Measurements from ENCODE around the gene JPH2. TPM values are rescaled to one million over a fixed set of nuclear protein-coding genes. Genes with fewer than 3 reads are reported as not detected.

JPH2 gene
- polyA plus RNA-seq, 1 experiment, result 14.7 TPM

DNA sequence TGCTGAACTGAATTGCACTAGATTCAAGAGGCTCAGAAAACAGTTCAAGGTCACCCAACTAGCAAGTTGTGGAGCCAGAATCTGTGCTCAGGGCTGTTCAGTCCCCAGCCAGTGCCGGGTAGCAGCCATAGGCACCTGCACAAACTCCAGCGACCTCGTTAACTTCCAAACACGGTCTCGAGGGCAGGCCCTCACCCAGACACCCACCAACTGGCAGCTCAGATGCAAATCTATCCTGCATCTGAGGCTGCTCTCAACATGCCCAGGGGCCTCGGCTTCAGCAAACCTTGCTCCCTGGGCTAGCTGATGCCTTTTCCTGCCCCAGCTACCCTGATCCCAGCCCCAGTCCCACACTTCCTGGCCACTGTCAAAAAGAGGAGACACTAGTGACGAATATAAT is 3.7 kb downstream of the JPH2 start:
- no peak overlapping the region for H3K4me3 ChIP-seq (ENCODE audit: low read depth, low read length)
- CTCF ChIA-PET, result interaction anchor here (0.8 to 2.2 kb wide), 2 partner anchors 52 to 67 kb away, joined by 5 to 10 read pairs; no protein-coding TSS in a partner anchor

DNA sequence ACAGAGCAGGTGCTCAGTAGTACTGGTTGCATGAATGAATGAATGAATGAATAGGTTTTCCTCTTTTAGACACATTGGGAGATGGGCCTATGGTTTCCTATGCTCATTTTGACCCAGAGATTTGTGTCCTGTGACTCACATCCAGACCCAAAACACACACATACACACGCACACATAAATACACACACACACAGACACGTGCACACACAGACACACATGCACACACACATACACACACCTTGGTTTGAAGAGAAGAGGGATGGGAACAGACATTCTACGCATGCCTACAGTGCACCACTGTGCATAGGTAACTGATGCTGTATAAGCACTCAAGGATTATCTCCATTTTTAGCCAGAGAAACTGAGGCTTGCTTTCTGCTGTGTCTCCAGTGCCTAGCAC is 4.1 kb downstream of the JPH2 start:
- Histone ChIP-seq H3K4me3 (ENCODE audit: low read depth, low read length) (no peak overlapping the region), H3K36me3 (ENCODE audit: control insufficient read depth, insufficient read depth, low read length) (no peaks in the 10 kb centered on the region), H3K27me3 (ENCODE audit: control insufficient read depth, insufficient read depth, low read length) (no peaks in the 10 kb centered on the region)
- ChIA-PET CTCF (no interaction called here), POLR2A (no interaction called here)
- TF ChIP-seq, protein P1, sequence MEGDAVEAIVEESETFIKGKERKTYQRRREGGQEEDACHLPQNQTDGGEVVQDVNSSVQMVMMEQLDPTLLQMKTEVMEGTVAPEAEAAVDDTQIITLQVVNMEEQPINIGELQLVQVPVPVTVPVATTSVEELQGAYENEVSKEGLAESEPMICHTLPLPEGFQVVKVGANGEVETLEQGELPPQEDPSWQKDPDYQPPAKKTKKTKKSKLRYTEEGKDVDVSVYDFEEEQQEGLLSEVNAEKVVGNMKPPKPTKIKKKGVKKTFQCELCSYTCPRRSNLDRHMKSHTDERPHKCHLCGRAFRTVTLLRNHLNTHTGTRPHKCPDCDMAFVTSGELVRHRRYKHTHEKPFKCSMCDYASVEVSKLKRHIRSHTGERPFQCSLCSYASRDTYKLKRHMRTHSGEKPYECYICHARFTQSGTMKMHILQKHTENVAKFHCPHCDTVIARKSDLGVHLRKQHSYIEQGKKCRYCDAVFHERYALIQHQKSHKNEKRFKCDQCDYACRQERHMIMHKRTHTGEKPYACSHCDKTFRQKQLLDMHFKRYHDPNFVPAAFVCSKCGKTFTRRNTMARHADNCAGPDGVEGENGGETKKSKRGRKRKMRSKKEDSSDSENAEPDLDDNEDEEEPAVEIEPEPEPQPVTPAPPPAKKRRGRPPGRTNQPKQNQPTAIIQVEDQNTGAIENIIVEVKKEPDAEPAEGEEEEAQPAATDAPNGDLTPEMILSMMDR (IDR thresholded peaks at IDR 0.05; ENCODE audit: insufficient read depth, low read depth, low read length), result no peak
- DNase-seq (ENCODE audit: low read depth), result no peak

More for the DNA sequence above, 3.7 kb downstream of the JPH2 start:
- Histone ChIP-seq H3K27me3 (ENCODE audit: control insufficient read depth, insufficient read depth, low read length) (no peaks in the 10 kb centered on the region), H3K36me3 (ENCODE audit: control insufficient read depth, insufficient read depth, low read length) (no peaks in the 10 kb centered on the region)
- POLR2A ChIA-PET, result no interaction called here
- TF ChIP-seq, protein P1 (IDR thresholded peaks at IDR 0.05; ENCODE audit: insufficient read depth, low read depth, low read length), result no peak
- DNase-seq (ENCODE audit: low read depth), result no peak

DNA sequence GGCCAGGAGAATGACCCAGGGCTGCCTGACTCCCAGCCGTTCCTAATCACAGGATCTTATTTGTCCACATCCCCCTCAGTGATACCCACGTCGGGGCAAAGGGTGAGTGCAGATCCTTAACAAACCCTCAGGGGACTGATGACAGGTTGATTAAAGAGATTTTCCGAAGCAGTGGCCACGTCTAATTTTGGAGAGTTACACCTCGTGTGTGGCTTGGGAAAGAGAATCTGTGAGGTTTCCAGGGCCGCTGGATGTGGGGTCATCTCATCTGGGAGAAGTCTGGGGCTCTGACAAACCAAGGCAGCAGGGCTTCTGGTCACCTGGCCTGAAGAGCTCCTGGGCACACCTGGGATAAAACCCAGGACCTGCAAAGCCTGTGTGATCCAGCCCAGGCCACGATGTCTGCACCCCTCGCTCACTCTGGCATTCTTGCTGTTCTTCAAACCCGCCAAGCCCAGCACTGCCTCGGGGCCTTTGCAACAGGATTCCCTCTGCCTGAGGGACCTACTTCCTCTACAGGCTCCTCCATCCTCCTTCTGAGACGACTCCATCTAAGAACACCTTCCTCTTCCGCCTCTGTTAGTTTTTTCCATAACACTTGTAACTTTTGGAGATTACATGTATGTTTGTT is 4.7 kb downstream of the JPH2 start:
- POLR2A ChIA-PET, result no interaction called here

DNA sequence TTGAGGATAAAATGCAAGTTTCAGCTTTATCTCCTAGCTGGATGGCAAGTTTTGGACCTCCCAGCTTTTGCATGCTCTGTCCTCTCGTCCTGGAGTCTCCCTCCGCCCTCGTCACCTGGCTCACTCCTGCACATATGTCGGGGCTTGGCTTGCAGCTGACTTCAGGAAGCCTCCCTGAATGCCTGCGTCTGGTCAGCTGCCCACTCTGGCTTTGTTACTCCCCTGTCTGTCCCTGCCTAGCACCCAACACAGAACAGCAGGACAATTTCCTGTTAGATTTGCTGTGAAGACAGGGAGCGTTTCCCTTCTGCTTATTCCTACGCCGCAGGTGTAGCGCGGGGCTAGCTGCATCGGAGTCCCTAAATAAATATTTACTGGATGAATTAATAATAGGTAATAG is 5.4 kb downstream of the JPH2 start:
- no peak for DNase-seq (ENCODE audit: low read depth)
- TF ChIP-seq, protein P1 (IDR thresholded peaks at IDR 0.05; ENCODE audit: insufficient read depth, low read depth, low read length), result no peak
- no peak overlapping the region for H3K4me3 ChIP-seq (ENCODE audit: low read depth, low read length)
- no peaks in the 10 kb centered on the region for H3K36me3 ChIP-seq (ENCODE audit: control insufficient read depth, insufficient read depth, low read length)
- no peaks in the 10 kb centered on the region for H3K27me3 ChIP-seq (ENCODE audit: control insufficient read depth, insufficient read depth, low read length)
- POLR2A ChIA-PET, result no interaction called here
- CTCF ChIA-PET, result interaction anchor here (1.6 to 2.3 kb wide), 2 partner anchors 8 to 65 kb away, joined by 5 to 10 read pairs; no protein-coding TSS in a partner anchor

More for the DNA sequence above, 4.7 kb downstream of the JPH2 start:
- H3K27me3 ChIP-seq (ENCODE audit: control insufficient read depth, insufficient read depth, low read length), result no peaks in the 10 kb centered on the region
- no peaks in the 10 kb centered on the region for H3K36me3 ChIP-seq (ENCODE audit: control insufficient read depth, insufficient read depth, low read length)
- CTCF ChIA-PET, result interaction anchor here (1.6 kb wide), 1 partner anchor 8 kb away, joined by 5 read pairs; no protein-coding TSS in a partner anchor
- no peak for DNase-seq (ENCODE audit: low read depth)
- TF ChIP-seq, protein P1 (IDR thresholded peaks at IDR 0.05; ENCODE audit: insufficient read depth, low read depth, low read length), result no peak
- no peak overlapping the region for H3K4me3 ChIP-seq (ENCODE audit: low read depth, low read length)

DNA sequence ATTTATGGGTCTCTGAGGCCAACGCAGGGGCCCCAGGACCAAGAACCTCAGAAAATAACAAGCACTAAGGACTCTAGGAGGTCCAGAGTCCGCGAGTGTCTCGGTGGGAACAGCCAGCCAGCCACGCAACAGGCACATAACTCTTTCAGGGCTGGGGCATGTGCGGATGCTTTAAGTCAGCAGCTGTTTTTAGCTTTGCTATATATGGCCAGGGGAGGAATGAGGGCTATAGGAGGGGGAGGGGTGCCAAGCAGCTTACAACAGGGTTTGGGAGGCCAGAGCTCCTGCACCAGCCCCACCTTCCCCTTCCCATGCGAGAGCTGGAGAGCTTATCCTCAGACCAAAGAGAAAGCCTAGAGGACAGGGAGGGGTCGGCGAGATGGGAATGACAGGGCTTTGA is 6.2 kb downstream of the JPH2 start:
- no peak for DNase-seq (ENCODE audit: low read depth)
- TF ChIP-seq, protein P1 (IDR thresholded peaks at IDR 0.05; ENCODE audit: insufficient read depth, low read depth, low read length), result no peak
- no peak overlapping the region for H3K4me3 ChIP-seq (ENCODE audit: low read depth, low read length)
- ChIA-PET CTCF (interaction anchor here (0.7 to 2.3 kb wide), 4 partner anchors 9 to 64 kb away, joined by 3 to 10 read pairs (median 5); no protein-coding TSS in a partner anchor), POLR2A (no interaction called here)
- no peaks in the 10 kb centered on the region for H3K36me3 ChIP-seq (ENCODE audit: control insufficient read depth, insufficient read depth, low read length)
- no peaks in the 10 kb centered on the region for H3K27me3 ChIP-seq (ENCODE audit: control insufficient read depth, insufficient read depth, low read length)

Measured in BJ (cell line).